ENCODE measurements around the gene DMTF1. TPM values are rescaled to one million over a fixed set of nuclear protein-coding genes. Genes with fewer than 3 reads are reported as not detected.

Gene DMTF1
- polyA plus RNA-seq, 2 of the 4 experiments (the other 2 are of a cell fraction) = 37.3 to 124 TPM

- FAIRE-seq (no peak), ATAC-seq (no peak), DNase-seq (ENCODE audit: low read depth in 1 of 2, low spot score in 1 of 2) (no peak)
- no peak overlapping the region for H3K4me2 ChIP-seq
- H3K9me3 ChIP-seq = peaks cover 20% of the 10 kb centered on the region
- no peak for TF ChIP-seq HEYL (CRISPR knock-in tag; IDR thresholded peaks at IDR 0.05)
- TF ChIP-seq TFCP2L1 (CRISPR knock-in tag; IDR thresholded peaks at IDR 0.05) = no peak
- TF ChIP-seq CHD4 (IDR thresholded peaks at IDR 0.05; ENCODE audit: borderline replicate concordance) = no peak
- no peak for TF ChIP-seq ZNF302 (CRISPR knock-in tag; IDR thresholded peaks at IDR 0.05)
- TF ChIP-seq HES2 (IDR thresholded peaks at IDR 0.05) = no peak
- no peak overlapping the region for H3K4me3 ChIP-seq
- ChIA-PET CTCF (interaction anchor here (1.5 kb wide), 1 partner anchor 14 kb away, joined by 5 read pairs; no protein-coding TSS in a partner anchor), POLR2A (no interaction called here)
- H3K27ac ChIP-seq = no peak overlapping the region
- 90% methylated on average over 17 of the region's 18 CpGs for WGBS (ENCODE audit: missing lambda C conversion rate)
- no peaks in the 10 kb centered on the region for H3K4me1 ChIP-seq
Measured at GRCh38 chr7:87209295-87209924, 57.2 kb downstream of the DMTF1 start.

- WGBS (ENCODE audit: missing lambda C conversion rate) = 86% methylated on average over 3 of the region's 3 CpGs
- ChIA-PET CTCF (no interaction called here), POLR2A (no interaction called here)
- H3K9me3 ChIP-seq = peaks cover 10% of the 10 kb centered on the region; the same call in 2 of the 3 replicates
- no peak for FAIRE-seq
- no peak overlapping the region for H3K27ac ChIP-seq
- ATAC-seq = no peak
- DNase-seq (ENCODE audit: low read depth in 1 of 2, low spot score in 1 of 2) = no peak
- no peak overlapping the region for H3K4me3 ChIP-seq
- no peak overlapping the region for H3K4me2 ChIP-seq
- TF ChIP-seq NPAS2 (CRISPR knock-in tag; IDR thresholded peaks at IDR 0.05; ENCODE audit: borderline replicate concordance) (no peak), RARB (CRISPR knock-in tag; IDR thresholded peaks at IDR 0.05) (no peak), FOSB (CRISPR knock-in tag; IDR thresholded peaks at IDR 0.05) (no peak), MAZ (IDR thresholded peaks at IDR 0.05; ENCODE audit: borderline replicate concordance, low read depth, low read length) (no peak), CEBPB (IDR thresholded peaks at IDR 0.05) (no peak), EP300 (IDR thresholded peaks at IDR 0.05) (no peak), CBX8 (IDR thresholded peaks at IDR 0.05) (no peak), ESRRA (IDR thresholded peaks at IDR 0.05; ENCODE audit: borderline replicate concordance, low read length) (no peak), JUN (IDR thresholded peaks at IDR 0.05) (no peak), SREBF2 (IDR thresholded peaks at IDR 0.05) (no peak), CHD4 (IDR thresholded peaks at IDR 0.05; ENCODE audit: borderline replicate concordance) (no peak), HEYL (CRISPR knock-in tag; IDR thresholded peaks at IDR 0.05) (no peak), BCL3 (IDR thresholded peaks at IDR 0.05) (no peak)
- no peaks in the 10 kb centered on the region for H3K4me1 ChIP-seq
Measured at GRCh38 chr7:87210506-87210905, 58.3 kb downstream of the DMTF1 start.

GRCh38 chr7:87212498-87212897 lies 60.2 kb downstream of the DMTF1 start:
- Histone ChIP-seq H3K9me3 (no peaks in the 10 kb centered on the region), H3K27ac (no peak overlapping the region), H3K4me3 (no peak overlapping the region), H3K4me1 (no peaks in the 10 kb centered on the region), H3K4me2 (no peak overlapping the region)
- no peak for ATAC-seq
- CTCF ChIA-PET = interaction anchor here (0.6 to 0.9 kb wide), 2 partner anchors 13 to 664 kb away, joined by 3 to 4 read pairs; partner anchors contain the start of gene DBF4
- DNase-seq (ENCODE audit: low read depth in 1 of 2, low spot score in 1 of 2) = no peak
- POLR2A ChIA-PET = no interaction called here
- no peak for FAIRE-seq
- WGBS (ENCODE audit: missing lambda C conversion rate) = 92% methylated on average over 1 of the region's 1 CpG
- TF ChIP-seq KDM1A (IDR thresholded peaks at IDR 0.05; ENCODE audit: low read depth) (no peak), PBX3 (IDR thresholded peaks at IDR 0.05) (no peak), JUN (IDR thresholded peaks at IDR 0.05) (no peak), RARB (CRISPR knock-in tag; IDR thresholded peaks at IDR 0.05) (no peak), ZC3H11A (IDR thresholded peaks at IDR 0.05) (no peak), EP300 (IDR thresholded peaks at IDR 0.05) (no peak), TP53 (CRISPR knock-in tag; IDR thresholded peaks at IDR 0.05) (no peak)

All from A549 (cell line).